T-helper 17 cell (primary cell): ENCODE data around the gene PICK1. TPM values are rescaled to one million over a fixed set of nuclear protein-coding genes. Genes with fewer than 3 reads are reported as not detected.

Experiments used
- ATAC-seq: fragments of 150-1000 bp; cut with Tn5 transposase; 2 replicates; pipeline ENCODE4 v1.10.0; 2021; ENCODE audit warnings: mild to moderate bottlenecking, moderate library complexity
- DNase-seq, 3 donors: peaks; one replicate each; pipeline versions ENCODE4 v3.0.0 to v3.0.0-alpha.2; 2020 to 2021
- H3K9me3 ChIP-seq: one replicate; pipeline ENCODE4 v1.7.0; 2013; ENCODE audit warnings: low read length, mild to moderate bottlenecking; ENCODE audit not compliant: control insufficient read depth, poor library complexity, severe bottlenecking
- H3K27ac Mint-ChIP-seq: one replicate; pipeline ENCODE4 v1.8.0; 2022; ENCODE audit warnings: mild to moderate bottlenecking, moderate library complexity, mixed read lengths
- H3K27me3 Mint-ChIP-seq: one replicate; pipeline ENCODE4 v1.8.0; 2022; ENCODE audit warnings: mixed read lengths
- H3K36me3 Mint-ChIP-seq: one replicate; pipeline ENCODE4 v1.8.0; 2022; ENCODE audit warnings: low read depth, mixed read lengths
- H3K4me1 Mint-ChIP-seq: one replicate; pipeline ENCODE4 v1.8.0; 2022; ENCODE audit warnings: mild to moderate bottlenecking, mixed read lengths
- H3K4me3 Mint-ChIP-seq: one replicate; pipeline ENCODE4 v1.8.0; 2022; ENCODE audit warnings: mild to moderate bottlenecking, moderate library complexity, mixed read lengths
- total RNA-seq, 4 donors: library from RNA in 2 of 4; stranded (reverse) in 2 of 4; gene quantifications; one replicate each; pipeline ENCODE4 v1.2.3 and lab custom pipeline; 2022 to 2026

Gene PICK1
- total RNA-seq, 2 donors from 2014 or later: 24.5 to 25.4 TPM

- Mint-ChIP-seq H3K27ac (no peak overlapping the region), H3K4me1 (peaks cover 3% of the 10 kb centered on the region)
Measured at GRCh38 chr22:38124236-38124974, 67.2 kb downstream of the PICK1 start.

DNA sequence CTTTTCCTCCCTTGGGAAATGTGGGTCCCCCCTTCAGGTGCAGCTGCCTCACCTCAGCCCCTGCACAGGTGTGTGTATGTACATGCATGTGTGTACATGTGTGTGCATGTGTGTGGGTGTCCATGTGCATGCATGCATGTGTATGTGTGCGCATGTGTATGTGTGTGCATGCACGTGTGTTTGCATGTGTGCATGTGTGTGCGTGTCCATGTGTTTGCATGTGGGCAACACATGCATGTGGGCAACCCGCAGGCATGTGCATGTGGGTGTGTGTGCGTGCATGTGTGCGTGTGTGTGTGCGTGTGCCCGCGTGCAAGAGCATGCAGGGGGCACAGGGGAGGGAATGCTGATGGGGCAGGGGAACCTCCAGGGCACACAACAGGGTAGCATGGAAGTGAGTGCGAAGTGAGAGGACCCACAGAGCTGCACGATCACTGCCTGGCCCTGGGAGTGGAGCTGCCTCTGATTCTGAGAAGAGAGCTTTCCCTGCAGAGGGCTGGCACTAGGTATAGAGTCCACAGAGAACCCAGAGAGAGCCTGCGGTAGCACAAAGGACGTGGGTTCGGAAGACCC lies 67.9 kb downstream of the PICK1 start:
- ATAC-seq (no peak), DNase-seq (no peak)
- Mint-ChIP-seq H3K4me1 (peaks cover 3% of the 10 kb centered on the region), H3K4me3 (no peak overlapping the region), H3K36me3 (peaks cover 2% of the 10 kb centered on the region), H3K27ac (peak overlapping the region; percentile 14), H3K27me3 (no peaks in the 10 kb centered on the region)
- H3K9me3 ChIP-seq: no peaks in the 10 kb centered on the region

More at GRCh38 chr22:38124236-38124974, 67.2 kb downstream of the PICK1 start:
- H3K27me3 Mint-ChIP-seq: no peaks in the 10 kb centered on the region
- no peak overlapping the region for H3K4me3 Mint-ChIP-seq
- peaks cover 2% of the 10 kb centered on the region for H3K36me3 Mint-ChIP-seq
- H3K9me3 ChIP-seq: no peaks in the 10 kb centered on the region
- DNase-seq: no peak
- no peak for ATAC-seq

Other genes with a start within 250 kb of the PICK1 start
- gene GCAT, start 249.5 kb upstream of the PICK1 start, total RNA-seq: 1 to 10 TPM in 1 of 2 donors, under 1 TPM in 1; 0.78 to 2.6 TPM
- not detected for gene GALR3, start 234.0 kb upstream of the PICK1 start, total RNA-seq
- gene ANKRD54, start 213.1 kb upstream of the PICK1 start, total RNA-seq: 10 to 100 TPM; 21.3 to 24.4 TPM
- 100 to 1,000 TPM; 517 to 546 TPM for gene EIF3L, start 208.0 kb upstream of the PICK1 start, total RNA-seq
- gene MICALL1, start 151.1 kb upstream of the PICK1 start, total RNA-seq: 10 to 100 TPM; 19.2 to 21.9 TPM
- gene C22orf23, start 103.8 kb upstream of the PICK1 start, total RNA-seq: not detected
- 10 to 100 TPM; 25.9 to 27.7 TPM for gene POLR2F, start 103.7 kb upstream of the PICK1 start, total RNA-seq
- not detected for gene SOX10, start 72.8 kb upstream of the PICK1 start, total RNA-seq
- not detected for gene SLC16A8, start 26.8 kb downstream of the PICK1 start, total RNA-seq
- gene BAIAP2L2, start 53.3 kb downstream of the PICK1 start, total RNA-seq: 1 to 10 TPM in 1 of 2 donors, under 1 TPM in 1; 0.86 to 1.3 TPM
- 10 to 100 TPM; 72.2 to 91.4 TPM for gene PLA2G6, start 124.4 kb downstream of the PICK1 start, total RNA-seq
- 10 to 100 TPM; 44.4 to 80.2 TPM for gene MAFF, start 144.6 kb downstream of the PICK1 start, total RNA-seq
- 10 to 100 TPM; 53.3 TPM for gene TMEM184B, start 215.6 kb downstream of the PICK1 start, total RNA-seq